Measurements from ENCODE around the gene KRTAP2-1. TPM values are rescaled to one million over a fixed set of nuclear protein-coding genes. Genes with fewer than 3 reads are reported as not detected.
"Not testable (repeated sequence)": the region's sequence is repeated elsewhere in the genome, so short reads cannot be mapped to it uniquely, and the experiment has no call there.

KRTAP2-1 gene
- not detected for polyA plus RNA-seq
- long read RNA-seq, donor 1: 0 reads
- long read RNA-seq, donor 2: 0 reads
- long read RNA-seq, donor 3: 0 reads
- long read RNA-seq, donor 4: 0 reads
- long read RNA-seq, donor 5: 0 reads
- long read RNA-seq, donor 6: 0 reads
- long read RNA-seq, donor 7: 0 reads
- long read RNA-seq, donor 8: 0 reads
- long read RNA-seq, donor 9: 0 reads
- long read RNA-seq, donor 10: 0 reads
- long read RNA-seq, donor 11: 0 reads

- no CpG with 5 or more reads among the region's 33 CpGs for WGBS (ENCODE audit: insufficient coverage, low lambda C conversion rate)
- H3K27me3 ChIP-seq (ENCODE audit: control insufficient read depth, insufficient read depth, low read length): peaks cover 20% of the 10 kb centered on the region
- H3K4me3 ChIP-seq (ENCODE audit: low read length); H3K36me3 ChIP-seq (ENCODE audit: control insufficient read depth, insufficient read depth, low read length); DNase-seq; H3K4me1 ChIP-seq (ENCODE audit: control insufficient read depth, insufficient read depth, low read length); H3K27ac ChIP-seq (ENCODE audit: low read length); H3K9me3 ChIP-seq (ENCODE audit: control insufficient read depth, low read depth, low read length): not testable (repeated sequence)
These were observed at the start of gene KRTAP2-1 for GRCh38 chr17:41046735-41047465. Gene KRTAP2-1, minus strand, starts transcription at chr17:41047316. Its CDS starts 49 bp downstream, at chr17:41047267.

- H3K9me3 ChIP-seq (ENCODE audit: control insufficient read depth, low read depth, low read length): no peaks in the 10 kb centered on the region
- H3K27me3 ChIP-seq (ENCODE audit: control insufficient read depth, insufficient read depth, low read length): peaks cover 3% of the 10 kb centered on the region
- no CpG with 5 or more reads among the region's 7 CpGs for WGBS (ENCODE audit: insufficient coverage, low lambda C conversion rate)
- no peak for DNase-seq
- no peaks in the 10 kb centered on the region for H3K36me3 ChIP-seq (ENCODE audit: control insufficient read depth, insufficient read depth, low read length)
- no peak overlapping the region for H3K27ac ChIP-seq (ENCODE audit: low read length)
- H3K4me1 ChIP-seq (ENCODE audit: control insufficient read depth, insufficient read depth, low read length): no peaks in the 10 kb centered on the region
- H3K4me3 ChIP-seq (ENCODE audit: low read length): no peak overlapping the region
These were observed 48.9 kb upstream of the KRTAP2-1 start for GRCh38 chr17:41096055-41096454.

GRCh38 chr17:41088760-41089352 is 41.7 kb upstream of the KRTAP2-1 start:
- DNase-seq; H3K27ac ChIP-seq (ENCODE audit: low read length); H3K9me3 ChIP-seq (ENCODE audit: control insufficient read depth, low read depth, low read length); H3K4me3 ChIP-seq (ENCODE audit: low read length); H3K27me3 ChIP-seq (ENCODE audit: control insufficient read depth, insufficient read depth, low read length); H3K36me3 ChIP-seq (ENCODE audit: control insufficient read depth, insufficient read depth, low read length); H3K4me1 ChIP-seq (ENCODE audit: control insufficient read depth, insufficient read depth, low read length): not testable (repeated sequence)
- WGBS (ENCODE audit: insufficient coverage, low lambda C conversion rate): 60% methylated on average over 1 of the region's 4 CpGs

GRCh38 chr17:41084100-41084856 is 37.2 kb upstream of the KRTAP2-1 start, which contains the start of gene KRTAP4-7:
Gene KRTAP4-7, plus strand, starts transcription at chr17:41084150. Its CDS starts 57 bp downstream, at chr17:41084207.
- H3K36me3 ChIP-seq (ENCODE audit: control insufficient read depth, insufficient read depth, low read length); H3K4me1 ChIP-seq (ENCODE audit: control insufficient read depth, insufficient read depth, low read length); H3K27me3 ChIP-seq (ENCODE audit: control insufficient read depth, insufficient read depth, low read length); DNase-seq; H3K27ac ChIP-seq (ENCODE audit: low read length); H3K4me3 ChIP-seq (ENCODE audit: low read length); H3K9me3 ChIP-seq (ENCODE audit: control insufficient read depth, low read depth, low read length): not testable (repeated sequence)
- no CpG with 5 or more reads among the region's 14 CpGs for WGBS (ENCODE audit: insufficient coverage, low lambda C conversion rate)

- H3K36me3 ChIP-seq (ENCODE audit: control insufficient read depth, insufficient read depth, low read length); H3K27me3 ChIP-seq (ENCODE audit: control insufficient read depth, insufficient read depth, low read length); H3K4me3 ChIP-seq (ENCODE audit: low read length); H3K27ac ChIP-seq (ENCODE audit: low read length); H3K9me3 ChIP-seq (ENCODE audit: control insufficient read depth, low read depth, low read length); H3K4me1 ChIP-seq (ENCODE audit: control insufficient read depth, insufficient read depth, low read length); DNase-seq: not testable (repeated sequence)
- no CpG with 5 or more reads among the region's 2 CpGs for WGBS (ENCODE audit: insufficient coverage, low lambda C conversion rate)
These were observed 36.3 kb upstream of the KRTAP2-1 start for GRCh38 chr17:41083427-41083826.

- 60% methylated on average over 3 of the region's 4 CpGs for WGBS (ENCODE audit: insufficient coverage, low lambda C conversion rate)
- Histone ChIP-seq H3K27me3 (ENCODE audit: control insufficient read depth, insufficient read depth, low read length) (no peaks in the 10 kb centered on the region), H3K4me1 (ENCODE audit: control insufficient read depth, insufficient read depth, low read length) (no peaks in the 10 kb centered on the region), H3K27ac (ENCODE audit: low read length) (no peak overlapping the region), H3K36me3 (ENCODE audit: control insufficient read depth, insufficient read depth, low read length) (no peaks in the 10 kb centered on the region), H3K9me3 (ENCODE audit: control insufficient read depth, low read depth, low read length) (no peaks in the 10 kb centered on the region), H3K4me3 (ENCODE audit: low read length) (no peak overlapping the region)
- DNase-seq: no peak
These were observed 35.5 kb upstream of the KRTAP2-1 start for GRCh38 chr17:41082626-41083025.

- Histone ChIP-seq H3K4me3 (ENCODE audit: low read length) (no peak overlapping the region), H3K27me3 (ENCODE audit: control insufficient read depth, insufficient read depth, low read length) (peaks cover 4% of the 10 kb centered on the region), H3K9me3 (ENCODE audit: control insufficient read depth, low read depth, low read length) (no peaks in the 10 kb centered on the region), H3K4me1 (ENCODE audit: control insufficient read depth, insufficient read depth, low read length) (no peaks in the 10 kb centered on the region), H3K36me3 (ENCODE audit: control insufficient read depth, insufficient read depth, low read length) (no peaks in the 10 kb centered on the region), H3K27ac (ENCODE audit: low read length) (no peak overlapping the region)
- no peak for DNase-seq
These were observed 29.7 kb upstream of the KRTAP2-1 start for GRCh38 chr17:41076788-41077187.

- peaks cover 4% of the 10 kb centered on the region for H3K27me3 ChIP-seq (ENCODE audit: control insufficient read depth, insufficient read depth, low read length)
- no CpG with 5 or more reads among the region's 2 CpGs for WGBS (ENCODE audit: insufficient coverage, low lambda C conversion rate)
- H3K4me3 ChIP-seq (ENCODE audit: low read length): no peak overlapping the region
- H3K27ac ChIP-seq (ENCODE audit: low read length): no peak overlapping the region
- no peaks in the 10 kb centered on the region for H3K36me3 ChIP-seq (ENCODE audit: control insufficient read depth, insufficient read depth, low read length)
- no peaks in the 10 kb centered on the region for H3K9me3 ChIP-seq (ENCODE audit: control insufficient read depth, low read depth, low read length)
- H3K4me1 ChIP-seq (ENCODE audit: control insufficient read depth, insufficient read depth, low read length): no peaks in the 10 kb centered on the region
- DNase-seq: no peak
These were observed 26.6 kb upstream of the KRTAP2-1 start for GRCh38 chr17:41073676-41074075.

- Histone ChIP-seq H3K9me3 (ENCODE audit: control insufficient read depth, low read depth, low read length) (no peaks in the 10 kb centered on the region), H3K4me1 (ENCODE audit: control insufficient read depth, insufficient read depth, low read length) (no peaks in the 10 kb centered on the region), H3K27me3 (ENCODE audit: control insufficient read depth, insufficient read depth, low read length) (peaks cover 4% of the 10 kb centered on the region), H3K4me3 (ENCODE audit: low read length) (no peak overlapping the region), H3K36me3 (ENCODE audit: control insufficient read depth, insufficient read depth, low read length) (no peaks in the 10 kb centered on the region), H3K27ac (ENCODE audit: low read length) (no peak overlapping the region)
- WGBS (ENCODE audit: insufficient coverage, low lambda C conversion rate): no CpG with 5 or more reads among the region's 5 CpGs
- peak in 1 of 2 donors; percentile 2 for DNase-seq
These were observed 24.7 kb upstream of the KRTAP2-1 start for GRCh38 chr17:41071606-41072360.

GRCh38 chr17:41069031-41069430 is 21.9 kb upstream of the KRTAP2-1 start:
- no peaks in the 10 kb centered on the region for H3K4me1 ChIP-seq (ENCODE audit: control insufficient read depth, insufficient read depth, low read length)
- WGBS (ENCODE audit: insufficient coverage, low lambda C conversion rate): no CpG with 5 or more reads among the region's 3 CpGs
- no peak overlapping the region for H3K4me3 ChIP-seq (ENCODE audit: low read length)
- no peaks in the 10 kb centered on the region for H3K9me3 ChIP-seq (ENCODE audit: control insufficient read depth, low read depth, low read length)
- H3K27me3 ChIP-seq (ENCODE audit: control insufficient read depth, insufficient read depth, low read length): peaks cover 8% of the 10 kb centered on the region
- DNase-seq: no peak
- H3K36me3 ChIP-seq (ENCODE audit: control insufficient read depth, insufficient read depth, low read length): no peaks in the 10 kb centered on the region
- H3K27ac ChIP-seq (ENCODE audit: low read length): no peak overlapping the region
